IPS-20b (cell line): Measurements from ENCODE around the gene EDDM3A.
"Not testable (repeated sequence)": the region's sequence is repeated elsewhere in the genome, so short reads cannot be mapped to it uniquely, and the experiment has no call there.

Experiments
- H3K27ac ChIP-seq: one replicate; pipeline ENCODE4 v1.5.1; 2013; ENCODE audit warnings: low read length
- H3K27me3 ChIP-seq: 2 replicates; pipeline ENCODE4 v1.6.1; 2013; ENCODE audit warnings: mild to moderate bottlenecking, low read length, inconsistent platforms; ENCODE audit not compliant: insufficient read depth
- H3K36me3 ChIP-seq: 2 replicates; pipeline ENCODE4 v1.6.1; 2013; ENCODE audit warnings: low read depth, mild to moderate bottlenecking, inconsistent platforms, low read length, moderate library complexity; ENCODE audit not compliant: insufficient read depth
- H3K4me1 ChIP-seq: 2 replicates; pipeline ENCODE4 v1.6.1; 2013; ENCODE audit warnings: mild to moderate bottlenecking, control low read depth, inconsistent platforms, low read length, moderate library complexity; ENCODE audit not compliant: insufficient read depth
- H3K4me3 ChIP-seq: 2 replicates; pipeline ENCODE4 v1.5.1; 2013; ENCODE audit warnings: mild to moderate bottlenecking, low read length, inconsistent platforms
- H3K9ac ChIP-seq: 2 replicates; pipeline ENCODE4 v1.6.1; 2013; ENCODE audit warnings: low read depth, mild to moderate bottlenecking, inconsistent platforms, low read length, moderate library complexity
- H3K9me3 ChIP-seq: 2 replicates; pipeline ENCODE4 v1.6.1; 2013; ENCODE audit warnings: mild to moderate bottlenecking, low read depth, low read length, inconsistent platforms; ENCODE audit not compliant: insufficient read depth

The EDDM3A gene

DNA sequence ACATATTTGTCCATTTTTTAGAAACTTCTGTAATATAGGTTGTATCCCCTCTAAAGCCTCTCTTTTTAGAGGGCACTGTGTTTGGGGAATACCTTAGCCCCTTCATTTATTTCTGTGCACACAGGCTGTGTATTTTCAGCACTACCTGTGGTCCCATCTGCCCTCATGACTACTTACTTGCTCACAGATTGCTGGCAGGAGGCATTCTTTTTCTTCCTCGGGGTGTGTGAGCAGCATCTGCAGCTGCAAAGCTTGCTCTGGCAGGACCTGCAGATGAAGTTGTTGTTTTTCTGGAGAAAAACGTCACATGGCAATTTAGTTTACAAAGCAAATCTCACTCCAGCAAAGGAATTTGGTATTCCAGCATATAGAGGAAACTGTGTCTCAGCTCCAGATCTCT is 32.8 kb upstream of the EDDM3A start:
- no peak overlapping the region for H3K4me3 ChIP-seq
- H3K27ac ChIP-seq = no peak overlapping the region
- H3K9me3 ChIP-seq = no peaks in the 10 kb centered on the region
- no peak overlapping the region for H3K9ac ChIP-seq
- H3K36me3 ChIP-seq = no peaks in the 10 kb centered on the region
- no peaks in the 10 kb centered on the region for H3K4me1 ChIP-seq
- H3K27me3 ChIP-seq = no peaks in the 10 kb centered on the region

DNA sequence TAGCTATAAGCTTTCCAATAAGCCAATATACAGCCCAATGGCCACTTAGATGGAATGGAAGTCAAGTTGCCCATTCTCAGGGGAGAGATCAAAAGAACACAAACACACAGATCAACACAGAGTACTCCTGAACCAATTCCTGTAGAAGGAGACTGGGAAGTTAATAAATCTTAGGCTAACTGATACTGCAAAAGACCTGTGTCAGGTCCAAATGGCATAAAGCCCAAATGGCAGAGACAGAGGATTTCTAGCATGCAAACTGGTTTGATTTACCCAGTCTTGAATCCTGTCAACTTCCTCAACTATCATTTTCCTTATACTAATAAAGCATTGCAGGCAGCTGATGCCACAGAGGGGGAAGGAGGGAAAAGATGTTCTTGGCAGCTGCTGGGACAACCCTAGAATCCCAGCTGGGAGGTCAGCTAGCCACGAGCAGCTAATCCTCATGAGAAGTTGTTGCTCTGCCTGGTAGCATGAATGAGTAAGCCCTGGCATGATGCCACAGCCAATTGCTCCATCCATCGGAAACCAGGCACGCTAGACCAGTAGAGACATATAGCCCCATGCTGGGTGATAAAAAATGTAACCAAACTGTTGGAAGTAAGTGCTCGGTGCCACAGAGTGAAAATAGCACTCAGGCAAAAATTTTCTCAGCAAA is 31.0 kb upstream of the EDDM3A start:
- no peak overlapping the region for H3K9ac ChIP-seq
- H3K4me3 ChIP-seq = no peak overlapping the region
- no peak overlapping the region for H3K27ac ChIP-seq
- no peaks in the 10 kb centered on the region for H3K4me1 ChIP-seq
- no peaks in the 10 kb centered on the region for H3K27me3 ChIP-seq
- no peaks in the 10 kb centered on the region for H3K36me3 ChIP-seq
- H3K9me3 ChIP-seq = no peaks in the 10 kb centered on the region

DNA sequence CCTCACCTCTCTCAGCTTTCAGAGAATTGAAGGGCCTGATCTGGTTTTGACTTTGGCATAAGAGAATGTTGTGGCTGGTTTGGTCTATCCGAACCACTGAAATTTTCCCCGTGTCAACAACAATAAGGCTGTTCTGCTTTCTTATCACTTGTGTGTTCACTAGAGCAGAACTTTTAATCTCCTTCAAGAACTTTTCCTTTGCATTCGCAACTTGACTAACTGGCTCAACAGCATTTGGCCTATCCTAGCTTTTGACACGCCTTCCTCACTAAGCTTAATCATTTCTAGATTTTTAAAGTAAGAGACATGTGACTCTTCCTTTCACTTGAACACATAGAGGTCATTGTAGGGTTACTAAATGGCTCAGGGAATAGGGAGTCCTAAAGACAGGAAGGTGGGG is 25.9 kb upstream of the EDDM3A start:
- Histone ChIP-seq H3K36me3 (no peaks in the 10 kb centered on the region), H3K4me3 (no peak overlapping the region), H3K9ac (no peak overlapping the region), H3K9me3 (no peaks in the 10 kb centered on the region), H3K4me1 (no peaks in the 10 kb centered on the region), H3K27me3 (peaks cover 4% of the 10 kb centered on the region), H3K27ac (no peak overlapping the region)

DNA sequence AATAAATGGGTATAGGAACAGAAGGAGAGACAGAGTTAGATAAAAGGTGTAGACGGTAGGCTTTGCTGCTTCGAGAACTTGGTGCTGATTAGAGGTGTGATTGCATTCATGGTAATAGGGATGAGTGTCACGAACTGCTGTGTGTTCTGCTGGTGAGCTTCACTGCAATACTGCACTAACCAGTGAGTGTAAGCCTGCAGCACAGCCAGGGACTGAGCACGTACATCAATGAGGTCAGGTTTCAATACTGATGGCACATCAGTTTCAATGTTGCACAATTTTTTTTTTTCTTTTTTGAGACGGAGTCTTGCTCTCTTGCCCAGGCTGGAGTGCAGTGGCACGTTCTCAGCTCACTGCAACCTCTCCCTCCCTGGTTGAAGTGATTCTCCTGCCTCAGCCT is 24.9 kb upstream of the EDDM3A start:
- Histone ChIP-seq H3K36me3 (no peaks in the 10 kb centered on the region), H3K27ac (no peak overlapping the region), H3K9me3 (no peaks in the 10 kb centered on the region), H3K27me3 (peaks cover 4% of the 10 kb centered on the region), H3K4me3 (no peak overlapping the region), H3K4me1 (no peaks in the 10 kb centered on the region), H3K9ac (no peak overlapping the region)

DNA sequence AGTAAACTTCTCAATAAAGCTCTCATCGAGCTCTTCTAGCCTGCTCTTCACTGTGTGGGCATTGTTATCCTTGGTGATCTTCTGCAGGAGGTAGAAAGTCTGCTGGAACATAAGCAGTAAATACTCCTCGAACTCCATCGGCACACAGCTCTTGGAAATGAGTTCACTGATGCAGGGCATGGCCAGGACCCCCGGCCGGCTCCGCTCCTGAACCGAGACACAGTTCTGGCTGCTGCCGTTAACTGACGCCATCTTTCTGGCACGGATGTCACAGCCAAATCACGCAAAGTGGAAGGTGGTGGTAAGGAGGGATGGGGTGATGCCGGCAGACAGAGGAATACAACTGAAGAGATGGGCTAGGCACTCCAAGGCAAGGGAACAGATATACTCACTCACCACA is 23.7 kb upstream of the EDDM3A start:
- Histone ChIP-seq H3K27ac (no peak overlapping the region), H3K4me1 (no peaks in the 10 kb centered on the region), H3K36me3 (no peaks in the 10 kb centered on the region), H3K9me3 (no peaks in the 10 kb centered on the region), H3K4me3 (no peak overlapping the region), H3K27me3 (peaks cover 4% of the 10 kb centered on the region), H3K9ac (no peak overlapping the region)

DNA sequence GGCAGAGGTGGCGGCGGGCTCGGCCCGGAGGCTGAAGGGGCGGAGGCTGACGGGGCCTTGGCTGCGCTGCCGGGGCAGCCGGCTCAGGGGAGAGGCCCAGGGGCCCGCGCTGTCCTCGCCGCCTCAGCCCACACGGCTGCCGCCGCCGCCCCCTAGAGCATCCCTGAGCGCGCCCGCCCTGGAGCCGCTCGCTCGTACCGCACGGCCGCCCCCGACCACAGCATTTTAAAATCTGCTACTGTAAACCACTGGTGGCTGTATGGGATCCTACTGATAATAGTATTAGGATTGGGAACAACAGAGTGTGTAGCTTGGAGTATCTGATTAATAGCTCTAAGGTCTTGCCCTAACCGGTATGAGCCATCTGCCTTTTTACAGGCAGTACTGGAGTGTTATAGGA is 22.2 kb upstream of the EDDM3A start:
- no peak overlapping the region for H3K27ac ChIP-seq
- no peaks in the 10 kb centered on the region for H3K4me1 ChIP-seq
- H3K9ac ChIP-seq = no peak overlapping the region
- no peaks in the 10 kb centered on the region for H3K36me3 ChIP-seq
- no peak overlapping the region; the same call in 1 of the 2 replicates for H3K4me3 ChIP-seq
- H3K9me3 ChIP-seq = no peaks in the 10 kb centered on the region
- H3K27me3 ChIP-seq = peaks cover 4% of the 10 kb centered on the region

DNA sequence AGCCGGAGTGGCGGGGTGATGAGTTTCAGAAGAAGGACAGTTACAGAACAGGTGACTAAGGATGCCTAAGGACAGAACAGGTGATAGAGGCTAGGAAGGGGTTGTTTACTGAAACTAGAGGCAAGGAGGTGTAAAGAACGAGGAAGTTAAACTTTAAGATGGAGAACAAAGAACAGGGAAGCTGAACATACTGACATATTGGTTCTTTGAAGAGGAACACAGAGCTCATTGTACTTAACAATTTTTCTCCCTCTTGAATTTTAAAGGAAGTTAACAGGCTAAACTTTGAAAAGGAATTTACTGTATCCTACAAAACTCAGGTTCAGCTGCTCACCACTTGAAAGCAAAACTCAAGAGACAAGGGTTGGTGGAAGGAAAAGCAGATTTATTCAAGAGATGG is 19.6 kb upstream of the EDDM3A start:
- H3K36me3 ChIP-seq, H3K27me3 ChIP-seq, H3K27ac ChIP-seq, H3K9me3 ChIP-seq, H3K9ac ChIP-seq, H3K4me1 ChIP-seq, H3K4me3 ChIP-seq: not testable (repeated sequence)

DNA sequence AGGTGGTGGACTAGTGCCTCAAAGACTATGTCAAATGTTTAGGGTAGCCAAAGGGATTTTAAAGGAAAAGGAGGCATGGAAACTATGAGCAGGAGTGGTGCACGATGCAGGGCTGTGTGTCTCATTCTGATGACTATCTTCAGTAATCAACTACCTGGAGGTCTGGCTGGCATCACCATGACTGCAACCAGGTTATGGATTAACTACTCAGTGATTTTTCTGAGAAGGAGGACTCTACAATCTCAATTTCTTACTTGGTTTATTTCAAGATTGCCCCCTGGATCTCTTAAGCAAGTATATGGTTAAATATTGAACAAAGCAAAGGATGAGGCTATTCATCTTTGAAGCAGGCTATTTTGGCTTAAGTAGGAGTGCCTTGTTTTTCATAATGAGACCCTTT is 19.2 kb upstream of the EDDM3A start:
- no peak overlapping the region for H3K27ac ChIP-seq

DNA sequence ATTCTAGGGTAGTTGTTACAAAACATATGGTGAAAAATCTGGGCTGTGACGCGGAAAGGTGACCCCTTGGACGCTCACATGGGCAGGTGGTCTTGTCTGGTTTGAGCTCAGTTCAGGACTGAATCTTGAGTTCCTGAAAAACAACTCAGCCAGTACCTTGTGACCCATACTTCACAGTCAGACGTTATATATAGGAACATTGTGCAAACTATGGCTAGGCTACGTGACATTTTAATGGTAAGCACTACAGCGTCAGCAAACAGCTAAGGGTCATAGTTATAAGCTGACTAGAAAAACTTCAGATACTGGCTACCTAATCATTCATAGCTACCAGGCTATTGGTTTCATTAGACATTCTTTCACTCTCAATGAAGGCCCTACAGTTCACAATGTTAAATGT is 14.8 kb upstream of the EDDM3A start:
- Histone ChIP-seq H3K9ac (no peak overlapping the region), H3K4me1 (no peaks in the 10 kb centered on the region), H3K27ac (no peak overlapping the region), H3K36me3 (no peaks in the 10 kb centered on the region), H3K4me3 (no peak overlapping the region), H3K27me3 (no peaks in the 10 kb centered on the region), H3K9me3 (no peaks in the 10 kb centered on the region)

More for the DNA sequence above, 19.2 kb upstream of the EDDM3A start:
- H3K9me3 ChIP-seq = no peaks in the 10 kb centered on the region
- H3K9ac ChIP-seq = no peak overlapping the region
- no peaks in the 10 kb centered on the region for H3K36me3 ChIP-seq
- peaks cover 4% of the 10 kb centered on the region for H3K27me3 ChIP-seq
- no peak overlapping the region for H3K4me3 ChIP-seq
- no peaks in the 10 kb centered on the region for H3K4me1 ChIP-seq

DNA sequence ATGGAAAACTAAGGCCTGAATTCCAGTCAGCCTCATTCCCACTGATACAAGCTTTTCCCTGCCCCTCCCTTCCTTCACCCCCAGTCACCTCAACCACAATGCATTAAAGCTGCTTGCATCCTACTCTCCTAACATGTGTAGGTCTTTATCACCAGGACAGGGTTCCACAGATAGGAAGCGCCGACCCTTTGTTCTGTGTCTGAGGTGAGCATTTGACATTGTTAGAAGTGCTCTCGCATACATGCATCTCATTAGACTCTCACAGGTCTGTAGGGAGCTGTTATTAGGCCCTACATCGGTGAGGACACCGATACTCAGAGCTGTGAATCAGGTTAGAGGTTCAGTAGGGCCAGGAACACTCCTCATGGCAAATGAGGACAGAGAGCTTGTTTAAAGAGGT is 13.2 kb upstream of the EDDM3A start:
- H3K9ac ChIP-seq = no peak overlapping the region
- H3K9me3 ChIP-seq = no peaks in the 10 kb centered on the region
- no peaks in the 10 kb centered on the region for H3K4me1 ChIP-seq
- no peak overlapping the region for H3K4me3 ChIP-seq
- no peaks in the 10 kb centered on the region for H3K36me3 ChIP-seq
- H3K27me3 ChIP-seq = no peaks in the 10 kb centered on the region
- H3K27ac ChIP-seq = no peak overlapping the region

DNA sequence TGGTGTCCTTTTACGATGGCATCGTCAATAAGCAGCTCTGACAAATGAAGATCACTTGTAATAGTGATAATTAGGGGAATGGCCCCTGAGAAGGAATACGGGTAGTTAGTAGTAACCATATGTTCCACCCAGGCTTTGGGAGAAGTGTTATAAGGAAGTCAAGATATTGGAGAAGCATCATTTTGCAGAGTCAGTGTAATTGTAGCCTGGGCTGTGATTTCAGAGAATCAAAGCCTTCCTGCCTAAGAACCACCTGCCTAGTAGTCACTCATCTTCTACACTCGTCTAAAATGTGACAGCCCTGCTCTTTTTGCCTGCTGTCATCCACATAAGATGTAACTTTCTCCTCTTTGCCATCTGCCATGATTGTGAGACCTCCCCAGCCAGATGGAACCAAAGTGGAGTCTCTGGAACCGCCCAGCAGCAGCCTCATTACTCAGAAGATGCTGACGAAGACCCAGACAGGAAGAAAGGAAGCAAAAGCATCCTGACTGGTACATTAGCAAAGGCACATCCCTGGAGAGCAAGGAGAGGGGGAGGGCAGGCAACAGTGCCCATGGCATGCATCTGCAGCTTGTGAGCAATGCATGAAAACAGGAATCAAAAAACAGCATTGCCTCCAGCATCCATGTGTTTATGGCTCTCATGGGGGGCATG is 12.6 kb upstream of the EDDM3A start:
- Histone ChIP-seq H3K9me3 (no peaks in the 10 kb centered on the region), H3K4me1 (no peaks in the 10 kb centered on the region), H3K36me3 (no peaks in the 10 kb centered on the region), H3K27me3 (no peaks in the 10 kb centered on the region), H3K4me3 (no peak overlapping the region), H3K27ac (no peak overlapping the region), H3K9ac (no peak overlapping the region)

DNA sequence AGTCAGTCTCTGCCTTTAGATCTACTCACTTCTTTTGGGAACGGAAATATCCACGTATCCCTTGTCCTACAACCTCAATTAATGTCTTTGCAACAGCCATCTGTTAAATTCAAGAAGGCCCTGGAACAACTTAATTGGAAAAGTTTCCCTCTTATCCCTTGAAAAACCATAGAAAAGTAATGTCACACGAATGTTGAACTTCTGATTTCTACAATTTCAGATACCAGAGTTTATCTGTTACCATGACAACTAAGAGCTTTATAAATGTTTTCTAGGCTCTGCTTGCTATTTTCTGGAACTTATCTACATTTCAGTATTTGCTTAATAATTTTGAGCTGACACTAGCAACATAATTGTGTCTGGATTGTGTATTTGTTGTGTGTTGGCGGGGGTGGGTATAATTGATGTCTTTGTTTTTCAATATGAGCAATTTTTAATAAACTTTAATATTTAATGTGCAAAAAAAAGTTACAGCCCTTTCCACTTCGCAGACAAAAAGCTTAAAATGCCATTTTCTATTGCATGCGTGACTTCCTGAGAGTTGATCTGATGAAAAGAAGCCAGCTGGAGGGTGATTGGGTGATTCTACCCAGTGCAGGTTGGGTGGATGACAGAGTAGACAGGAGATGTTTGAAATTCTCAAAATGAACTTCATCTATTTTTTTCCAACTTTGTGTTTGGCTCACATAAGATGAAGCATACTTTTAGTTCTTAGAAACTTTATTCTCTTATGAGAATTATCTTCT is 11.8 kb upstream of the EDDM3A start:
- H3K9ac ChIP-seq = no peak overlapping the region
- H3K36me3 ChIP-seq = no peaks in the 10 kb centered on the region
- H3K27me3 ChIP-seq = no peaks in the 10 kb centered on the region
- H3K4me3 ChIP-seq = no peak overlapping the region
- H3K9me3 ChIP-seq = no peaks in the 10 kb centered on the region
- no peaks in the 10 kb centered on the region for H3K4me1 ChIP-seq
- H3K27ac ChIP-seq = no peak overlapping the region
